ENCODE data around the gene FBXO9. TPM values are rescaled to one million over a fixed set of nuclear protein-coding genes. Genes with fewer than 3 reads are reported as not detected.

The FBXO9 gene
- total and polyA plus RNA-seq, 10 of the 15 experiments (the other 5 are each of a cell fraction or from before 2014, with no cell fraction given) = 9.9 to 68.9 (median 31.3) TPM

DNA sequence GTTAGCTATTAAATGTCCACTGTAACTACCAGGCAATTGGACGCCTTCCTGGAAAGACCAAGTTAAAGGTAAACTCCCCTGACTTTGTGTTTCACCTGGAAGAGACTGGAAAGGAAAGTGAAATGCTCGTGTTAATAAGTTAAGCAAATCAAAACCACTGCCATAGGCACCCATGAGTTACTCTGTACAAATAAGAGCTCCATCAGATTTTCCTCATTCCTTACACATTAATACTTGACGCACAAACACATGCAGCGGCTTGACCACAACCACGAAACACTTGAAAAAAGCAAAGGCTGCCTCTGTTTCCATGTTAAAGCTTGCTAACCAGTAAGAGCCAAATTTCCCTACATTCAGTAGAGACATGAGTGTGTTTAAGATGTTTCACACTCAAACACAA lies 63.6 kb downstream of the FBXO9 start (continued):
- TF ChIP-seq, protein P1, sequence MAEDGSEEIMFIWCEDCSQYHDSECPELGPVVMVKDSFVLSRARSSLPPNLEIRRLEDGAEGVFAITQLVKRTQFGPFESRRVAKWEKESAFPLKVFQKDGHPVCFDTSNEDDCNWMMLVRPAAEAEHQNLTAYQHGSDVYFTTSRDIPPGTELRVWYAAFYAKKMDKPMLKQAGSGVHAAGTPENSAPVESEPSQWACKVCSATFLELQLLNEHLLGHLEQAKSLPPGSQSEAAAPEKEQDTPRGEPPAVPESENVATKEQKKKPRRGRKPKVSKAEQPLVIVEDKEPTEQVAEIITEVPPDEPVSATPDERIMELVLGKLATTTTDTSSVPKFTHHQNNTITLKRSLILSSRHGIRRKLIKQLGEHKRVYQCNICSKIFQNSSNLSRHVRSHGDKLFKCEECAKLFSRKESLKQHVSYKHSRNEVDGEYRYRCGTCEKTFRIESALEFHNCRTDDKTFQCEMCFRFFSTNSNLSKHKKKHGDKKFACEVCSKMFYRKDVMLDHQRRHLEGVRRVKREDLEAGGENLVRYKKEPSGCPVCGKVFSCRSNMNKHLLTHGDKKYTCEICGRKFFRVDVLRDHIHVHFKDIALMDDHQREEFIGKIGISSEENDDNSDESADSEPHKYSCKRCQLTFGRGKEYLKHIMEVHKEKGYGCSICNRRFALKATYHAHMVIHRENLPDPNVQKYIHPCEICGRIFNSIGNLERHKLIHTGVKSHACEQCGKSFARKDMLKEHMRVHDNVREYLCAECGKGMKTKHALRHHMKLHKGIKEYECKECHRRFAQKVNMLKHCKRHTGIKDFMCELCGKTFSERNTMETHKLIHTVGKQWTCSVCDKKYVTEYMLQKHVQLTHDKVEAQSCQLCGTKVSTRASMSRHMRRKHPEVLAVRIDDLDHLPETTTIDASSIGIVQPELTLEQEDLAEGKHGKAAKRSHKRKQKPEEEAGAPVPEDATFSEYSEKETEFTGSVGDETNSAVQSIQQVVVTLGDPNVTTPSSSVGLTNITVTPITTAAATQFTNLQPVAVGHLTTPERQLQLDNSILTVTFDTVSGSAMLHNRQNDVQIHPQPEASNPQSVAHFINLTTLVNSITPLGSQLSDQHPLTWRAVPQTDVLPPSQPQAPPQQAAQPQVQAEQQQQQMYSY (CRISPR knock-in tag; IDR thresholded peaks at IDR 0.05) = no peak
- TF ChIP-seq SMAD5 (IDR thresholded peaks at IDR 0.05; ENCODE audit: low read depth) (no peak), STAT1 (conservative IDR thresholded peaks at IDR 0.05) (no peak), PAX5 (IDR thresholded peaks at IDR 0.05; ENCODE audit: borderline replicate concordance, low read depth, low read length) (no peak)
- TF ChIP-seq, protein P2, sequence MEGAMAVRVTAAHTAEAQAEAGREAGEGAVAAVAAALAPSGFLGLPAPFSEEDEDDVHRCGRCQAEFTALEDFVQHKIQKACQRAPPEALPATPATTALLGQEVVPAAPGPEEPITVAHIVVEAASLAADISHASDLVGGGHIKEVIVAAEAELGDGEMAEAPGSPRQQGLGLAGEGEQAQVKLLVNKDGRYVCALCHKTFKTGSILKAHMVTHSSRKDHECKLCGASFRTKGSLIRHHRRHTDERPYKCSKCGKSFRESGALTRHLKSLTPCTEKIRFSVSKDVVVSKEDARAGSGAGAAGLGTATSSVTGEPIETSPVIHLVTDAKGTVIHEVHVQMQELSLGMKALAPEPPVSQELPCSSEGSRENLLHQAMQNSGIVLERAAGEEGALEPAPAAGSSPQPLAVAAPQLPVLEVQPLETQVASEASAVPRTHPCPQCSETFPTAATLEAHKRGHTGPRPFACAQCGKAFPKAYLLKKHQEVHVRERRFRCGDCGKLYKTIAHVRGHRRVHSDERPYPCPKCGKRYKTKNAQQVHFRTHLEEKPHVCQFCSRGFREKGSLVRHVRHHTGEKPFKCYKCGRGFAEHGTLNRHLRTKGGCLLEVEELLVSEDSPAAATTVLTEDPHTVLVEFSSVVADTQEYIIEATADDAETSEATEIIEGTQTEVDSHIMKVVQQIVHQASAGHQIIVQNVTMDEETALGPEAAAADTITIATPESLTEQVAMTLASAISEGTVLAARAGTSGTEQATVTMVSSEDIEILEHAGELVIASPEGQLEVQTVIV (IDR thresholded peaks at IDR 0.05; ENCODE audit: borderline replicate concordance, partially characterized antibody) = no peak

DNA sequence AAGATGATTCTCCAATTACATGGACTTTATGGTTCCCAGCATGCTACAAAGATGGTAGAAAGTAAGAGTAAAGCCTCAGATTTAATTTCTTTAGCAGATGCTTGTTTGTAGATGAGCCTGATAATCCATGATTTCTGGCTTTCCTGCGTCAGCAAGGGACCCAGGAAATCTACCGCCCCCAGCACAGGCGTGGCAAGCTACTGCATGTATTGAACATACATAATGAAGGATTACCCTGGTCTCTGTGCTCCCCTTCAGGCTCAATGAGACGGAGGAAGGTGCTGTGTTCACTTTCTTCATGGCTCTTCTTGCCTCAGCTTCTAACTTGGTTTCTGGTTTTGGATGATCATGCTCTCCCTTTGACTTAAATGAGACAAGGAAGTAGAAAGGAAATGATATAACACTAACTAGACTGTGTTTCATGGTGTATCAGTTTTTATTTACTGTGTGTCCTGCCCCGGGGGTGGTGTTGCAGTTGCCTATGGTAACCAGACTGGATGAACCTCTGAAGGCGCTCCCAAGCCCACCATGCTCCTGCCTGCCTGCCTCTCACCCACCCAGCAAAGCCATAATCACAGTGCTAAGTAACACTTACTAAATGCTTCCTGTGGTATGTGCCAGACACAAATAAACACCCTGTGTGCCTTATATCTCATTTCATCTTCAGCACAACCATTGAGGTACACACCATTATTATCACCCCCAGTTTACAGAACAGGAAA lies 65.5 kb downstream of the FBXO9 start:
- no peak for FAIRE-seq
- RAD21 ChIA-PET (ENCODE audit: unreplicated experiment) = no interaction called here
- Histone ChIP-seq H3K4me3 (no peak overlapping the region), H3K4me1 (ENCODE audit: control insufficient read depth, insufficient read depth, low read length) (no peaks in the 10 kb centered on the region), H3K9ac (ENCODE audit: control insufficient read depth, insufficient read depth, low read length) (no peak overlapping the region), H3K9me3 (replicated peaks; ENCODE audit: control insufficient read depth, insufficient read depth, low read length) (no peaks in the 10 kb centered on the region), H4K20me1 (ENCODE audit: control insufficient read depth, insufficient read depth) (no peaks in the 10 kb centered on the region), H2AFZ (ENCODE audit: control insufficient read depth, low read depth, low read length) (no peak overlapping the region), H3K27ac (ENCODE audit: control insufficient read depth, insufficient read depth) (no peak overlapping the region), H3K4me2 (ENCODE audit: control insufficient read depth, insufficient read depth) (no peak overlapping the region), H3K36me3 (ENCODE audit: control insufficient read depth in 2 of 2, insufficient read depth in 2 of 2, low read length in 1 of 2) (no peaks in the 10 kb centered on the region), H3K79me2 (ENCODE audit: control insufficient read depth, insufficient read depth, low read length) (no peaks in the 10 kb centered on the region), H3K27me3 (replicated peaks in 1 of 2; ENCODE audit: control insufficient read depth in 2 of 2, insufficient read depth in 2 of 2, low read length in 1 of 2) (peaks cover 0 to 6% of the 10 kb centered on the region in 2 experiments; a peak in 1 of 4 replicates)
- no peak for ATAC-seq
- BruUV-seq (replicated peaks) = no TSS peak
- WGBS (ENCODE audit: insufficient coverage, insufficient replicate concordance, low lambda C conversion rate, missing lambda C conversion rate) = 42% methylated on average over 6 of the region's 6 CpGs
- intact Hi-C loops (cut with micrococcal nuclease; ENCODE audit: unreplicated experiment) (no loop called here), in situ Hi-C loops (cut with MboI) (no loop called here)
- CTCF ChIA-PET = no interaction called here
- SMC1A ChIA-PET (ENCODE audit: uncharacterized antibody, unreplicated experiment) = no interaction called here
- POLR2A ChIA-PET = no interaction called here
- no peak for TF ChIP-seq YY1 (IDR thresholded peaks at IDR 0.05; ENCODE audit: low read depth, low read length)
- TF ChIP-seq, protein P3, sequence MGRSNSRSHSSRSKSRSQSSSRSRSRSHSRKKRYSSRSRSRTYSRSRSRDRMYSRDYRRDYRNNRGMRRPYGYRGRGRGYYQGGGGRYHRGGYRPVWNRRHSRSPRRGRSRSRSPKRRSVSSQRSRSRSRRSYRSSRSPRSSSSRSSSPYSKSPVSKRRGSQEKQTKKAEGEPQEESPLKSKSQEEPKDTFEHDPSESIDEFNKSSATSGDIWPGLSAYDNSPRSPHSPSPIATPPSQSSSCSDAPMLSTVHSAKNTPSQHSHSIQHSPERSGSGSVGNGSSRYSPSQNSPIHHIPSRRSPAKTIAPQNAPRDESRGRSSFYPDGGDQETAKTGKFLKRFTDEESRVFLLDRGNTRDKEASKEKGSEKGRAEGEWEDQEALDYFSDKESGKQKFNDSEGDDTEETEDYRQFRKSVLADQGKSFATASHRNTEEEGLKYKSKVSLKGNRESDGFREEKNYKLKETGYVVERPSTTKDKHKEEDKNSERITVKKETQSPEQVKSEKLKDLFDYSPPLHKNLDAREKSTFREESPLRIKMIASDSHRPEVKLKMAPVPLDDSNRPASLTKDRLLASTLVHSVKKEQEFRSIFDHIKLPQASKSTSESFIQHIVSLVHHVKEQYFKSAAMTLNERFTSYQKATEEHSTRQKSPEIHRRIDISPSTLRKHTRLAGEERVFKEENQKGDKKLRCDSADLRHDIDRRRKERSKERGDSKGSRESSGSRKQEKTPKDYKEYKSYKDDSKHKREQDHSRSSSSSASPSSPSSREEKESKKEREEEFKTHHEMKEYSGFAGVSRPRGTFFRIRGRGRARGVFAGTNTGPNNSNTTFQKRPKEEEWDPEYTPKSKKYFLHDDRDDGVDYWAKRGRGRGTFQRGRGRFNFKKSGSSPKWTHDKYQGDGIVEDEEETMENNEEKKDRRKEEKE (IDR thresholded peaks at IDR 0.05) = no peak
- TF ChIP-seq, protein P4, sequence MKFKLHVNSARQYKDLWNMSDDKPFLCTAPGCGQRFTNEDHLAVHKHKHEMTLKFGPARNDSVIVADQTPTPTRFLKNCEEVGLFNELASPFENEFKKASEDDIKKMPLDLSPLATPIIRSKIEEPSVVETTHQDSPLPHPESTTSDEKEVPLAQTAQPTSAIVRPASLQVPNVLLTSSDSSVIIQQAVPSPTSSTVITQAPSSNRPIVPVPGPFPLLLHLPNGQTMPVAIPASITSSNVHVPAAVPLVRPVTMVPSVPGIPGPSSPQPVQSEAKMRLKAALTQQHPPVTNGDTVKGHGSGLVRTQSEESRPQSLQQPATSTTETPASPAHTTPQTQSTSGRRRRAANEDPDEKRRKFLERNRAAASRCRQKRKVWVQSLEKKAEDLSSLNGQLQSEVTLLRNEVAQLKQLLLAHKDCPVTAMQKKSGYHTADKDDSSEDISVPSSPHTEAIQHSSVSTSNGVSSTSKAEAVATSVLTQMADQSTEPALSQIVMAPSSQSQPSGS (IDR thresholded peaks at IDR 0.05; ENCODE audit: low read length) = no peak
- DNase-seq (ENCODE audit: low read depth, low spot score) = no peak
